GM12878 (cell line): ENCODE data around the gene FBXO3. TPM values are rescaled to one million over a fixed set of nuclear protein-coding genes. Genes with fewer than 3 reads are reported as not detected.

ENCODE experiments used
- ATAC-seq: fragments of 200-7000 bp; cut with Tn5 transposase; 3 replicates; pipeline ENCODE4 v1.9.1; 2020; ENCODE audit warnings: mild to moderate bottlenecking, moderate library complexity
- BruUV-seq: library from RNA; stranded (reverse); fragments of 400-500 nt; replicated peaks from 2 replicates; lab custom pipeline; 2021; lab: Mats Ljungman, UMichigan
- CTCF ChIA-PET: fragments of 300-600 bp; sonication (Branson Sonifier 250); formaldehyde crosslinking; extraction: SDS; loops from one replicate; lab custom pipeline; 2021; ENCODE audit warnings: inconsistent platforms; lab: Yijun Ruan, JAX
- POLR2A ChIA-PET: fragments of 350-600 bp; formaldehyde crosslinking; extraction: SDS; loops from one replicate; lab custom pipeline; 2021; ENCODE audit warnings: inconsistent platforms; lab: Charles Lee
- RAD21 ChIA-PET: fragments of 300-600 bp; sonication (Branson Sonifier 250); formaldehyde crosslinking; loops from one replicate; lab custom pipeline; 2023; ENCODE audit warnings: antibody characterized with exemption; ENCODE audit not compliant: unreplicated experiment; lab: Charles Lee
- SMC1A ChIA-PET: fragments of 300-600 bp; sonication (Branson Sonifier 250); formaldehyde crosslinking; loops from one replicate; lab custom pipeline; 2023; ENCODE audit not compliant: unreplicated experiment, uncharacterized antibody; lab: Charles Lee
- DNase-seq: peaks from one replicate; pipeline ENCODE4 v3.0.0-alpha.2; 2011; ENCODE audit warnings: low read depth, low spot score
- FAIRE-seq: peaks from 3 replicates; lab custom pipeline; 2011; peaks lifted over from hg19 to GRCh38; lab: Jason Lieb, UNC
- H2AFZ ChIP-seq: 2 replicates; pipeline ENCODE4 v1.6.0; 2011; ENCODE audit warnings: low read depth, low read length, control low read depth; ENCODE audit not compliant: control insufficient read depth
- H3K27ac ChIP-seq: 2 replicates; pipeline ENCODE4 v1.5.1; 2011; ENCODE audit warnings: control low read depth; ENCODE audit not compliant: control insufficient read depth, insufficient read depth
- H3K27me3 ChIP-seq, 2 experiments: replicated peaks in 1 of 2; 2 replicates each; pipeline versions ENCODE4 v1.6.0 to v1.6.1; 2011; ENCODE audit warnings: low read length in 1 of 2; ENCODE audit not compliant: control insufficient read depth in 2 of 2, insufficient read depth in 2 of 2
- H3K36me3 ChIP-seq, 2 experiments: 2 replicates each; pipeline ENCODE4 v1.5.1; 2011; ENCODE audit warnings: low read length in 1 of 2; ENCODE audit not compliant: control insufficient read depth in 2 of 2, insufficient read depth in 2 of 2
- H3K4me1 ChIP-seq: 2 replicates; pipeline ENCODE4 v1.6.1; 2011; ENCODE audit warnings: mild to moderate bottlenecking, low read length, moderate library complexity, mixed read lengths; ENCODE audit not compliant: control insufficient read depth, insufficient read depth
- H3K4me2 ChIP-seq: 2 replicates; pipeline ENCODE4 v1.6.0; 2011; ENCODE audit warnings: control low read depth; ENCODE audit not compliant: control insufficient read depth, insufficient read depth
- H3K4me3 ChIP-seq: fragments of 200-600 bp; sonication (generic); 2 replicates; pipeline ENCODE4 v1.5.1; 2016
- H3K79me2 ChIP-seq: 2 replicates; pipeline ENCODE4 v1.6.0; 2011; ENCODE audit warnings: low read length; ENCODE audit not compliant: control insufficient read depth, insufficient read depth
- H3K9ac ChIP-seq: 2 replicates; pipeline ENCODE4 v1.8.0; 2011; ENCODE audit warnings: low read length, control low read depth, mixed read lengths; ENCODE audit not compliant: control insufficient read depth, insufficient read depth
- H3K9me3 ChIP-seq: replicated peaks from 3 replicates; pipeline ENCODE4 v1.5.1; 2011; ENCODE audit warnings: mild to moderate bottlenecking, low read length; ENCODE audit not compliant: control insufficient read depth, insufficient read depth
- H4K20me1 ChIP-seq: 2 replicates; pipeline ENCODE4 v1.6.0; 2011; ENCODE audit not compliant: control insufficient read depth, insufficient read depth
- BMI1 ChIP-seq: fragments of 450-650 bp; IDR thresholded peaks from 2 replicates; pipeline ENCODE4 v1.6.1; 2016; ENCODE audit warnings: mild to moderate bottlenecking, moderate library complexity, borderline replicate concordance
- DPF2 ChIP-seq: fragments of 450-650 bp; IDR thresholded peaks from 2 replicates; pipeline ENCODE4 v1.6.1; 2017; ENCODE audit warnings: mild to moderate bottlenecking
- HCFC1 ChIP-seq: fragments of 150-350 bp; IDR thresholded peaks from 2 replicates; pipeline ENCODE4 v1.6.1; 2014; ENCODE audit warnings: low read length
- IRF4 ChIP-seq: IDR thresholded peaks from 2 replicates; pipeline ENCODE4 v1.6.1; 2011; ENCODE audit warnings: low read depth, low read length
- KLF5 ChIP-seq: fragments of 450-650 bp; IDR thresholded peaks from 2 replicates; pipeline ENCODE4 v1.6.1; 2014; ENCODE audit warnings: mild to moderate bottlenecking; ENCODE audit not compliant: partially characterized antibody
- PKNOX1 ChIP-seq: fragments of 450-650 bp; IDR thresholded peaks from 2 replicates; pipeline ENCODE4 v1.6.1; 2016; ENCODE audit warnings: mild to moderate bottlenecking
- SIX5 ChIP-seq: IDR thresholded peaks from 2 replicates; pipeline ENCODE4 v1.6.1; 2011; ENCODE audit warnings: mild to moderate bottlenecking, low read depth, low read length, moderate library complexity; ENCODE audit not compliant: severe bottlenecking
- SMARCA5 ChIP-seq: fragments of 450-650 bp; IDR thresholded peaks from 2 replicates; pipeline ENCODE4 v1.6.1; 2017; ENCODE audit warnings: mild to moderate bottlenecking
- SUPT20H ChIP-seq: IDR thresholded peaks from 2 replicates; pipeline ENCODE4 v1.6.1; 2011; ENCODE audit warnings: low read depth, mild to moderate bottlenecking, low read length, moderate library complexity, borderline replicate concordance; ENCODE audit not compliant: control insufficient read depth
- TCF12 ChIP-seq: IDR thresholded peaks from 2 replicates; pipeline ENCODE4 v1.6.1; 2011; ENCODE audit warnings: low read depth, mild to moderate bottlenecking, low read length
- WGBS: methylation state at CpG from one replicate; pipeline ENCODE4 v1.1.6; 2016; ENCODE audit warnings: low lambda C conversion rate; ENCODE audit not compliant: insufficient replicate concordance, insufficient coverage; ENCODE audit errors: missing lambda C conversion rate; 5-methylcytosine and 5-hydroxymethylcytosine counted together
- in situ Hi-C: fragments of 300-500 bp; cut with MboI; formaldehyde crosslinking; loops from 9 replicates; pipeline ENCODE4 v1.14.3; 2018; ENCODE audit warnings: mixed read lengths
- intact Hi-C: fragments of 100-400 bp; cut with micrococcal nuclease; formaldehyde crosslinking; loops from one replicate; pipeline ENCODE4 v1.14.2; 2022; ENCODE audit not compliant: unreplicated experiment
- polyA plus RNA-seq, 11 experiments: library from polyadenylated mRNA; depleted of rRNA in 4 of 11; unstranded in 6 of 11; stranded (reverse) in 5 of 11; fragments of >200 nt; fragmentation: Nextera tagmentation in 4 of 11; fragmentation: Illumina TruSeq in 1 of 11; extraction: Ambion mirVana in 4 of 11; extraction: Trizol in 1 of 11; gene quantifications; 1 replicate in 1 of 11; 2 replicates in 10 of 11; pipeline versions ENCODE4 v1.2.1 to v1.2.3, GENCODE V29; 2011 to 2016; ENCODE audit warnings: inconsistent platforms in 2 of 11, missing spikeins in 2 of 11, low read depth in 1 of 11
- total RNA-seq, 4 experiments: library from RNA; depleted of rRNA in 3 of 4; stranded (reverse); fragments of >200 nt in 3 of 4; fragmentation: Illumina TruSeq in 1 of 4; extraction: Trizol in 1 of 4; gene quantifications; 2 replicates each; pipeline versions ENCODE4 v1.2.1 to v1.2.3, GENCODE V29; 2013 to 2021

The FBXO3 gene
- total and polyA plus RNA-seq, 10 of the 15 experiments (the other 5 are each of a cell fraction or from before 2014, with no cell fraction given), result 8.9 to 33.4 (median 13.8) TPM

- Histone ChIP-seq H4K20me1 (no peaks in the 10 kb centered on the region), H3K36me3 (no peaks in the 10 kb centered on the region), H3K4me3 (no peak overlapping the region)
- BruUV-seq, result no TSS peak
- peak; percentile 5 for DNase-seq
- RAD21 ChIA-PET, result no interaction called here
- no peak for TF ChIP-seq IRF4
- TF ChIP-seq PKNOX1, result 0 out of 2 replicates have a peak, but pooled peaks have one; percentile 7
- TF ChIP-seq, all 136 proteins: peak for 1
- H3K4me1 ChIP-seq, result no peaks in the 10 kb centered on the region
- ATAC-seq (peak; percentile 70), FAIRE-seq (no peak)
- H3K27ac ChIP-seq, result no peak overlapping the region
- H3K9me3 ChIP-seq, result no peaks in the 10 kb centered on the region
- no peak overlapping the region for H3K9ac ChIP-seq
- no peak overlapping the region for H2AFZ ChIP-seq
- H3K27me3 ChIP-seq, result peaks cover 6 to 15% of the 10 kb centered on the region in 2 experiments; a peak in 3 of 4 replicates
- ChIA-PET SMC1A (interaction anchor here (0.8 to 1.4 kb wide), 4 partner anchors 19 to 77 kb away, joined by 3 to 4 read pairs (median 3); no protein-coding TSS in a partner anchor), CTCF (interaction anchor here (0.8 to 1.6 kb wide), 4 partner anchors 9 to 59 kb away, joined by 3 to 5 read pairs (median 4); no protein-coding TSS in a partner anchor), POLR2A (no interaction called here)
- intact Hi-C loops (no loop called here), in situ Hi-C loops (no loop called here)
- H3K79me2 ChIP-seq, result no peaks in the 10 kb centered on the region
- WGBS, result 55% methylated on average over 7 of the region's 7 CpGs
- H3K4me2 ChIP-seq, result no peak overlapping the region
These were observed 27.5 kb upstream of the FBXO3 start for GRCh38 chr11:33801821-33802193.

GRCh38 chr11:33797879-33798278, 23.6 kb upstream of the FBXO3 start:
- Histone ChIP-seq H3K4me3 (no peak overlapping the region), H2AFZ (no peak overlapping the region), H3K27ac (no peak overlapping the region), H3K36me3 (no peaks in the 10 kb centered on the region), H4K20me1 (no peaks in the 10 kb centered on the region)
- ChIA-PET SMC1A (no interaction called here), POLR2A (no interaction called here)
- no TSS peak for BruUV-seq
- in situ Hi-C loops, result no loop called here
- intact Hi-C loops, result no loop called here
- TF ChIP-seq KLF5 (no peak), SIX5 (no peak), SUPT20H (no peak), TCF12 (no peak), HCFC1 (no peak), BMI1 (no peak), SMARCA5 (no peak), DPF2 (no peak)
- TF ChIP-seq, all 136 proteins: peak for 0
- Histone ChIP-seq H3K9me3 (no peaks in the 10 kb centered on the region), H3K9ac (no peak overlapping the region), H3K27me3 (peaks cover 6 to 9% of the 10 kb centered on the region in 2 experiments; a peak in 3 of 4 replicates), H3K4me2 (no peak overlapping the region), H3K79me2 (no peaks in the 10 kb centered on the region), H3K4me1 (no peaks in the 10 kb centered on the region)
- 57% methylated on average over 3 of the region's 3 CpGs for WGBS
- DNase-seq (no peak), ATAC-seq (no peak), FAIRE-seq (no peak)
- ChIA-PET RAD21 (no interaction called here), CTCF (no interaction called here)
